ENCODE results near the gene NCAM1.

Gene NCAM1

GRCh38 chr11:113104691-113105251 is 143.6 kb downstream of the NCAM1 start:
- Histone ChIP-seq H3K4me2 (ENCODE audit: low read length) (no peak overlapping the region), H3K4me3 (ENCODE audit: low read depth, low read length) (no peak overlapping the region), H3K36me3 (ENCODE audit: control insufficient read depth, insufficient read depth, low read length) (no peaks in the 10 kb centered on the region), H3K79me2 (no peaks in the 10 kb centered on the region), H3K4me1 (no peaks in the 10 kb centered on the region), H3K9ac (no peak overlapping the region), H3K27ac (no peak overlapping the region), H3K9me3 (ENCODE audit: control insufficient read depth, low read length) (no peaks in the 10 kb centered on the region), H3K27me3 (ENCODE audit: control insufficient read depth, insufficient read depth, low read length) (no peaks in the 10 kb centered on the region), H2AFZ (no peak overlapping the region)
- TF ChIP-seq CTCF (IDR thresholded peaks at IDR 0.05): no peak

- Histone ChIP-seq H2AFZ (no peak overlapping the region), H3K27me3 (ENCODE audit: control insufficient read depth, insufficient read depth, low read length) (no peaks in the 10 kb centered on the region), H3K79me2 (no peaks in the 10 kb centered on the region), H3K9ac (no peak overlapping the region), H3K36me3 (ENCODE audit: control insufficient read depth, insufficient read depth, low read length) (no peaks in the 10 kb centered on the region), H3K27ac (no peak overlapping the region), H3K9me3 (ENCODE audit: control insufficient read depth, low read length) (no peaks in the 10 kb centered on the region), H3K4me3 (ENCODE audit: low read depth, low read length) (no peak overlapping the region), H3K4me2 (ENCODE audit: low read length) (no peak overlapping the region), H3K4me1 (no peaks in the 10 kb centered on the region)
- TF ChIP-seq CTCF (IDR thresholded peaks at IDR 0.05): no peak
These were observed 144.4 kb downstream of the NCAM1 start for GRCh38 chr11:113105592-113105991.

DNA sequence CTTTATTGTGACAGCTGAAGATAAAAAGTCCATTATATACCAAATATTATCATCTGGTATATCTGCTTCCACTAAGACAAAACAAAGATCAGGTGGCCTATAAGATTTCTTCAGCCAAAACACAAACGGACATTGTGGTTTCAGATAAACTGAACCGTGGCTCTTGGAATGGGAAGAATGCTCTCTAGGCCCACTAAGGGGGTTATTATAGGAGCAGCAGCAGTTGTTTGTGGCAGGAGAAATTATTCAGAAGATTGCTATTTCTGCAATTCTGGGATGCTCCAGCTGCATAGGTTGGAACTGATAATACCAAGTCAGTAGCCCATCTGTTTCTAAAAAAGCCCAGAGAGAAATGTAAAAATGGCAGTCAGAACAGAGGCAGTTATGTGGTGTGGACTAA is 145.3 kb downstream of the NCAM1 start:
- H3K79me2 ChIP-seq: no peaks in the 10 kb centered on the region
- no peak overlapping the region for H3K9ac ChIP-seq
- no peaks in the 10 kb centered on the region for H3K4me1 ChIP-seq
- no peak for TF ChIP-seq CTCF (IDR thresholded peaks at IDR 0.05)
- H3K27ac ChIP-seq: no peak overlapping the region
- H2AFZ ChIP-seq: no peak overlapping the region
- no peaks in the 10 kb centered on the region for H3K36me3 ChIP-seq (ENCODE audit: control insufficient read depth, insufficient read depth, low read length)
- H3K4me3 ChIP-seq (ENCODE audit: low read depth, low read length): no peak overlapping the region
- no peak overlapping the region for H3K4me2 ChIP-seq (ENCODE audit: low read length)
- no peaks in the 10 kb centered on the region for H3K27me3 ChIP-seq (ENCODE audit: control insufficient read depth, insufficient read depth, low read length)
- H3K9me3 ChIP-seq (ENCODE audit: control insufficient read depth, low read length): no peaks in the 10 kb centered on the region

GRCh38 chr11:113110046-113110445 is 148.8 kb downstream of the NCAM1 start:
- no peaks in the 10 kb centered on the region for H3K27me3 ChIP-seq (ENCODE audit: control insufficient read depth, insufficient read depth, low read length)
- no peaks in the 10 kb centered on the region for H3K79me2 ChIP-seq
- H3K9me3 ChIP-seq (ENCODE audit: control insufficient read depth, low read length): no peaks in the 10 kb centered on the region
- H3K27ac ChIP-seq: no peak overlapping the region
- no peaks in the 10 kb centered on the region for H3K4me1 ChIP-seq
- no peak overlapping the region for H3K9ac ChIP-seq
- no peak overlapping the region for H3K4me3 ChIP-seq (ENCODE audit: low read depth, low read length)
- no peak overlapping the region for H2AFZ ChIP-seq
- TF ChIP-seq CTCF (IDR thresholded peaks at IDR 0.05): no peak
- H3K36me3 ChIP-seq (ENCODE audit: control insufficient read depth, insufficient read depth, low read length): no peaks in the 10 kb centered on the region
- H3K4me2 ChIP-seq (ENCODE audit: low read length): no peak overlapping the region

DNA sequence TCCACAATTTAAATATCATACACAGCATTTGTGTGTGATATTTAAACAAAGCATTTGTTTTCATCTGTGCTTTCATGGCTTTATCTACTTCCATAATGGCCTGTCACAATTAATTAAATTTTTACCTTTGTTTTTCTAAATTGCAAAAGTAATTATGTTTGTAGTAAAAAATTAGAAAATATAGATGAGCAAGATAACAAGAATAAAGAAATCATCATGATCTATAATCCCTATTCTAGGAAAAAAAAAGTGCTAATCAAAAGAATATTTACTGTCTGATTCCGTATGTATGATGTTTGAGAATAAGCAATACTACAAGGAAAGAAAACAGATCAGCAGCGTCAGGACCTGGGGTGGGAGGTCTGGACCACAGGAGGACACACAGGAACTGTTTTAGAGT is 149.9 kb downstream of the NCAM1 start:
- no peak overlapping the region for H2AFZ ChIP-seq
- no peaks in the 10 kb centered on the region for H3K79me2 ChIP-seq
- H3K4me1 ChIP-seq: no peaks in the 10 kb centered on the region
- no peak for TF ChIP-seq CTCF (IDR thresholded peaks at IDR 0.05)
- no peaks in the 10 kb centered on the region for H3K9me3 ChIP-seq (ENCODE audit: control insufficient read depth, low read length)
- H3K27ac ChIP-seq: no peak overlapping the region
- no peaks in the 10 kb centered on the region for H3K27me3 ChIP-seq (ENCODE audit: control insufficient read depth, insufficient read depth, low read length)
- no peak overlapping the region for H3K4me3 ChIP-seq (ENCODE audit: low read depth, low read length)
- H3K9ac ChIP-seq: no peak overlapping the region
- H3K4me2 ChIP-seq (ENCODE audit: low read length): no peak overlapping the region
- H3K36me3 ChIP-seq (ENCODE audit: control insufficient read depth, insufficient read depth, low read length): no peaks in the 10 kb centered on the region
